H1 (cell line): ENCODE measurements around the gene AOPEP. TPM values are rescaled to one million over a fixed set of nuclear protein-coding genes. Genes with fewer than 3 reads are reported as not detected.

Source experiments
- CREB1 ChIP-seq: IDR thresholded peaks from 2 replicates; pipeline ENCODE4 v1.6.1; 2012; ENCODE audit warnings: inconsistent platforms
- NANOG ChIP-seq: IDR thresholded peaks from 2 replicates; pipeline ENCODE4 v1.6.1; 2011; ENCODE audit warnings: low read length, low read depth, mild to moderate bottlenecking, inconsistent platforms; ENCODE audit not compliant: insufficient read depth, poor library complexity, severe bottlenecking
- SIX5 ChIP-seq: IDR thresholded peaks from 2 replicates; pipeline ENCODE4 v1.6.1; 2011; ENCODE audit warnings: mild to moderate bottlenecking, low read depth, low read length
- polyA plus RNA-seq, 7 experiments: library from polyadenylated mRNA; depleted of rRNA in 3 of 7; stranded (reverse) in 5 of 7; unstranded in 2 of 7; fragments of >200 nt in 5 of 7; fragments of 200-250 nt in 2 of 7; gene quantifications; 1 replicate in 5 of 7; 2 replicates in 1 of 7; 4 replicates in 1 of 7; pipeline versions ENCODE4 v1.2.1 to v1.2.3, GENCODE V29; 2011 to 2013; ENCODE audit warnings: missing spikeins in 2 of 7, mixed read lengths in 2 of 7
- total RNA-seq: library from RNA; stranded (reverse); fragmentation: NEBNext Ultra II Directional; extraction: Animal tissue kit (Norgen Biotek cat#: 25700); gene quantifications from 2 replicates; pipeline ENCODE4 v1.2.1, GENCODE V29; 2021
- TF ChIP-seq, protein P1 (sequence below): fragments of 300-600 bp; sonication (generic); IDR thresholded peaks from 2 replicates; pipeline ENCODE4 v1.7.1; 2012; ENCODE audit warnings: low read length, moderate library complexity, mild to moderate bottlenecking, inconsistent platforms; ENCODE audit not compliant: insufficient replicate concordance

Gene AOPEP
- total and polyA plus RNA-seq, 2 of the 8 experiments (the other 6 are each of a cell fraction or from before 2014, with no cell fraction given), result 6.1 to 14.3 TPM

DNA sequence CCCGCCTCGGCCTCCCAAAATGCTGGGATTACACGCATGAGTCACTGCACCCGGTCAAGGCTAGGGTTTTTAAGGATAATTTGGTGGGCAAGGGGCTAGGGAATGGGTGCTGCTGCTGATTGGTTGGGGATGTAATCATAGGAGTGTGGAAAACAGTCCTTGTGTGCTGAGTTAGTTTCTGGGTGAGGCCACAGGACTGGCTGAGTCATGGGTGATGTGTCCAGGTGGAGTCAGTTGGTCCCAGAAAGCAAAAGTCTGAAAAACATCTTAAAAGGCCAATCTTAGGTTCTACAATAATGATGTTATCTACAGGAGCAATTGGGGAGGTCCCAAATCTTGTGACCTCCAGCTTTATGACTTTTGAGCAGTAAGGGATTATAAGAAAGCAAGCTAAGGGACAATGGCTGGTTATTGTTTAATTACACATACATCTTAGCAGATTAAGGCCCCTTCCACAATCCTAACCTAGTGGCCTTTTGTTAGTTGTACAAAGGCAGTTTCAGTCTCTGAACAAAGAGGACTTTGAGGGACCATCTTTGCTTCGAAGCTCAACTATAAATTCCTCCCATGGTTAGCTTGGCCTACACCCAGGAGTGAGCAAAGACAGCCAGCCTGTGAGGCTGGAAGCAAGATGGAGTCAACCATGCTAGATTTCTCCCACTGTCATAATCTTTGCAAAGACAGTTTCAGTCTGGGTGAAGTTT, 5.5 kb upstream of the AOPEP start (continued):
- TF ChIP-seq, protein P1, sequence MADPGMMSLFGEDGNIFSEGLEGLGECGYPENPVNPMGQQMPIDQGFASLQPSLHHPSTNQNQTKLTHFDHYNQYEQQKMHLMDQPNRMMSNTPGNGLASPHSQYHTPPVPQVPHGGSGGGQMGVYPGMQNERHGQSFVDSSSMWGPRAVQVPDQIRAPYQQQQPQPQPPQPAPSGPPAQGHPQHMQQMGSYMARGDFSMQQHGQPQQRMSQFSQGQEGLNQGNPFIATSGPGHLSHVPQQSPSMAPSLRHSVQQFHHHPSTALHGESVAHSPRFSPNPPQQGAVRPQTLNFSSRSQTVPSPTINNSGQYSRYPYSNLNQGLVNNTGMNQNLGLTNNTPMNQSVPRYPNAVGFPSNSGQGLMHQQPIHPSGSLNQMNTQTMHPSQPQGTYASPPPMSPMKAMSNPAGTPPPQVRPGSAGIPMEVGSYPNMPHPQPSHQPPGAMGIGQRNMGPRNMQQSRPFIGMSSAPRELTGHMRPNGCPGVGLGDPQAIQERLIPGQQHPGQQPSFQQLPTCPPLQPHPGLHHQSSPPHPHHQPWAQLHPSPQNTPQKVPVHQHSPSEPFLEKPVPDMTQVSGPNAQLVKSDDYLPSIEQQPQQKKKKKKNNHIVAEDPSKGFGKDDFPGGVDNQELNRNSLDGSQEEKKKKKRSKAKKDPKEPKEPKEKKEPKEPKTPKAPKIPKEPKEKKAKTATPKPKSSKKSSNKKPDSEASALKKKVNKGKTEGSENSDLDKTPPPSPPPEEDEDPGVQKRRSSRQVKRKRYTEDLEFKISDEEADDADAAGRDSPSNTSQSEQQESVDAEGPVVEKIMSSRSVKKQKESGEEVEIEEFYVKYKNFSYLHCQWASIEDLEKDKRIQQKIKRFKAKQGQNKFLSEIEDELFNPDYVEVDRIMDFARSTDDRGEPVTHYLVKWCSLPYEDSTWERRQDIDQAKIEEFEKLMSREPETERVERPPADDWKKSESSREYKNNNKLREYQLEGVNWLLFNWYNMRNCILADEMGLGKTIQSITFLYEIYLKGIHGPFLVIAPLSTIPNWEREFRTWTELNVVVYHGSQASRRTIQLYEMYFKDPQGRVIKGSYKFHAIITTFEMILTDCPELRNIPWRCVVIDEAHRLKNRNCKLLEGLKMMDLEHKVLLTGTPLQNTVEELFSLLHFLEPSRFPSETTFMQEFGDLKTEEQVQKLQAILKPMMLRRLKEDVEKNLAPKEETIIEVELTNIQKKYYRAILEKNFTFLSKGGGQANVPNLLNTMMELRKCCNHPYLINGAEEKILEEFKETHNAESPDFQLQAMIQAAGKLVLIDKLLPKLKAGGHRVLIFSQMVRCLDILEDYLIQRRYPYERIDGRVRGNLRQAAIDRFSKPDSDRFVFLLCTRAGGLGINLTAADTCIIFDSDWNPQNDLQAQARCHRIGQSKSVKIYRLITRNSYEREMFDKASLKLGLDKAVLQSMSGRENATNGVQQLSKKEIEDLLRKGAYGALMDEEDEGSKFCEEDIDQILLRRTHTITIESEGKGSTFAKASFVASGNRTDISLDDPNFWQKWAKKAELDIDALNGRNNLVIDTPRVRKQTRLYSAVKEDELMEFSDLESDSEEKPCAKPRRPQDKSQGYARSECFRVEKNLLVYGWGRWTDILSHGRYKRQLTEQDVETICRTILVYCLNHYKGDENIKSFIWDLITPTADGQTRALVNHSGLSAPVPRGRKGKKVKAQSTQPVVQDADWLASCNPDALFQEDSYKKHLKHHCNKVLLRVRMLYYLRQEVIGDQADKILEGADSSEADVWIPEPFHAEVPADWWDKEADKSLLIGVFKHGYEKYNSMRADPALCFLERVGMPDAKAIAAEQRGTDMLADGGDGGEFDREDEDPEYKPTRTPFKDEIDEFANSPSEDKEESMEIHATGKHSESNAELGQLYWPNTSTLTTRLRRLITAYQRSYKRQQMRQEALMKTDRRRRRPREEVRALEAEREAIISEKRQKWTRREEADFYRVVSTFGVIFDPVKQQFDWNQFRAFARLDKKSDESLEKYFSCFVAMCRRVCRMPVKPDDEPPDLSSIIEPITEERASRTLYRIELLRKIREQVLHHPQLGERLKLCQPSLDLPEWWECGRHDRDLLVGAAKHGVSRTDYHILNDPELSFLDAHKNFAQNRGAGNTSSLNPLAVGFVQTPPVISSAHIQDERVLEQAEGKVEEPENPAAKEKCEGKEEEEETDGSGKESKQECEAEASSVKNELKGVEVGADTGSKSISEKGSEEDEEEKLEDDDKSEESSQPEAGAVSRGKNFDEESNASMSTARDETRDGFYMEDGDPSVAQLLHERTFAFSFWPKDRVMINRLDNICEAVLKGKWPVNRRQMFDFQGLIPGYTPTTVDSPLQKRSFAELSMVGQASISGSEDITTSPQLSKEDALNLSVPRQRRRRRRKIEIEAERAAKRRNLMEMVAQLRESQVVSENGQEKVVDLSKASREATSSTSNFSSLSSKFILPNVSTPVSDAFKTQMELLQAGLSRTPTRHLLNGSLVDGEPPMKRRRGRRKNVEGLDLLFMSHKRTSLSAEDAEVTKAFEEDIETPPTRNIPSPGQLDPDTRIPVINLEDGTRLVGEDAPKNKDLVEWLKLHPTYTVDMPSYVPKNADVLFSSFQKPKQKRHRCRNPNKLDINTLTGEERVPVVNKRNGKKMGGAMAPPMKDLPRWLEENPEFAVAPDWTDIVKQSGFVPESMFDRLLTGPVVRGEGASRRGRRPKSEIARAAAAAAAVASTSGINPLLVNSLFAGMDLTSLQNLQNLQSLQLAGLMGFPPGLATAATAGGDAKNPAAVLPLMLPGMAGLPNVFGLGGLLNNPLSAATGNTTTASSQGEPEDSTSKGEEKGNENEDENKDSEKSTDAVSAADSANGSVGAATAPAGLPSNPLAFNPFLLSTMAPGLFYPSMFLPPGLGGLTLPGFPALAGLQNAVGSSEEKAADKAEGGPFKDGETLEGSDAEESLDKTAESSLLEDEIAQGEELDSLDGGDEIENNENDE, result no peak
- TF ChIP-seq SIX5, result no peak
- TF ChIP-seq NANOG, result no peak
- no peak for TF ChIP-seq CREB1
